GM23338 (cell line): ENCODE measurements around the gene SASH1. TPM values are rescaled to one million over a fixed set of nuclear protein-coding genes. Genes with fewer than 3 reads are reported as not detected.
A peak's percentile ranks its signal among the peaks of the same experiment; 100 is the strongest.

Experiments
- ATAC-seq: fragments of 200-7000 bp; cut with Tn5 transposase; 3 replicates; pipeline ENCODE4 v1.9.1; 2020
- DNase-seq: peaks from one replicate; pipeline ENCODE4 v3.0.0-alpha.2; 2015; ENCODE audit warnings: low spot score
- H2AFZ ChIP-seq: fragments of 200-600 bp; sonication (generic); 2 replicates; pipeline ENCODE4 v1.8.0; 2016; ENCODE audit warnings: antibody characterized with exemption, mild to moderate bottlenecking, moderate library complexity
- H3F3A ChIP-seq: fragments of 200-600 bp; sonication (generic); replicated peaks from 2 replicates; pipeline ENCODE4 v1.8.0; 2017; ENCODE audit warnings: antibody characterized with exemption, mixed run types, low read depth
- H3K27ac ChIP-seq: fragments of 200-600 bp; sonication (generic); 2 replicates; pipeline ENCODE4 v1.6.1; 2016; ENCODE audit warnings: low read depth
- H3K27me3 ChIP-seq: fragments of 200-600 bp; sonication (generic); 2 replicates; pipeline ENCODE4 v1.8.0; 2016; ENCODE audit warnings: mild to moderate bottlenecking, mixed run types, moderate library complexity; ENCODE audit not compliant: insufficient read depth
- H3K36me3 ChIP-seq: fragments of 200-600 bp; sonication (generic); 2 replicates; pipeline ENCODE4 v1.8.0; 2016; ENCODE audit warnings: mild to moderate bottlenecking; ENCODE audit not compliant: insufficient read depth
- H3K4me1 ChIP-seq: fragments of 200-600 bp; sonication (generic); 2 replicates; pipeline ENCODE4 v1.8.0; 2016; ENCODE audit warnings: mild to moderate bottlenecking, moderate library complexity; ENCODE audit not compliant: insufficient read depth
- H3K4me2 ChIP-seq: fragments of 200-600 bp; sonication (generic); 2 replicates; pipeline ENCODE4 v1.7.1; 2017; ENCODE audit warnings: mixed run types
- H3K4me3 ChIP-seq: fragments of 200-600 bp; sonication (generic); 2 replicates; pipeline ENCODE4 v1.6.1; 2016; ENCODE audit warnings: mixed run types
- H3K79me2 ChIP-seq: fragments of 200-600 bp; sonication (generic); replicated peaks from 2 replicates; pipeline ENCODE4 v1.8.0; 2017; ENCODE audit warnings: mild to moderate bottlenecking; ENCODE audit not compliant: insufficient read depth
- H3K9me2 ChIP-seq: fragments of 200-600 bp; sonication (generic); 2 replicates; pipeline ENCODE4 v1.8.0; 2017; ENCODE audit not compliant: insufficient read depth
- H4K20me1 ChIP-seq: fragments of 200-600 bp; sonication (generic); replicated peaks from 2 replicates; pipeline ENCODE4 v1.8.0; 2017; ENCODE audit warnings: mild to moderate bottlenecking; ENCODE audit not compliant: insufficient read depth
- H3K27ac Mint-ChIP-seq: 2 replicates; pipeline ENCODE4 v1.8.0; 2020; ENCODE audit warnings: inconsistent platforms, mild to moderate bottlenecking, moderate library complexity, mixed read lengths
- H3K27me3 Mint-ChIP-seq: 3 replicates; pipeline ENCODE4 v1.8.0; 2022; ENCODE audit warnings: low read depth, mild to moderate bottlenecking, moderate library complexity, mixed read lengths, inconsistent platforms; ENCODE audit not compliant: insufficient read depth, poor library complexity
- H3K36me3 Mint-ChIP-seq: 3 replicates; pipeline ENCODE4 v1.8.0; 2021; ENCODE audit warnings: low read depth, mild to moderate bottlenecking, inconsistent platforms, moderate library complexity, mixed read lengths
- H3K4me1 Mint-ChIP-seq: 3 replicates; pipeline ENCODE4 v1.8.0; 2020; ENCODE audit warnings: mild to moderate bottlenecking, inconsistent platforms, mixed read lengths
- H3K4me3 Mint-ChIP-seq: 3 replicates; pipeline ENCODE4 v1.8.0; 2021; ENCODE audit warnings: moderate library complexity, mild to moderate bottlenecking, inconsistent platforms, mixed read lengths
- H3K9me3 Mint-ChIP-seq: 3 replicates; pipeline ENCODE4 v1.8.0; 2020; ENCODE audit warnings: moderate library complexity, mild to moderate bottlenecking, inconsistent platforms, mixed read lengths
- CREB1 ChIP-seq: fragments of 250-450 bp; sonication (Bioruptor Pico); IDR thresholded peaks from 2 replicates; pipeline ENCODE4 v1.5.0; 2020; ENCODE audit warnings: low read depth, mild to moderate bottlenecking, moderate library complexity
- CTCF ChIP-seq, 2 experiments: fragments of 200-600 bp in 1 of 2; sonication (generic) in 1 of 2; conservative IDR thresholded peaks; 2 replicates each; pipeline versions ENCODE4 v1.5.1 to v1.6.1; 2016 to 2017; ENCODE audit warnings: antibody characterized with exemption in 2 of 2, low read depth in 2 of 2, mild to moderate bottlenecking in 2 of 2, moderate library complexity in 1 of 2
- EZH2 ChIP-seq: fragments of 200-600 bp; sonication (generic); IDR thresholded peaks from one replicate; pipeline ENCODE4 v1.8.0; 2017; ENCODE audit warnings: antibody characterized with exemption, mild to moderate bottlenecking, low read depth; ENCODE audit not compliant: unreplicated experiment
- EZH2phosphoT487 ChIP-seq: fragments of 200-600 bp; sonication (generic); IDR thresholded peaks from one replicate; pipeline ENCODE4 v1.8.1; 2018; ENCODE audit warnings: antibody characterized with exemption; ENCODE audit not compliant: unreplicated experiment
- JUNB ChIP-seq: IDR thresholded peaks from one replicate; pipeline ENCODE4 v1.6.1; 2016; ENCODE audit warnings: antibody characterized with exemption; ENCODE audit not compliant: unreplicated experiment
- NANOG ChIP-seq: IDR thresholded peaks from 2 replicates; pipeline ENCODE4 v1.6.1; 2016; ENCODE audit warnings: antibody characterized with exemption, borderline replicate concordance
- POLR2AphosphoS5 ChIP-seq: IDR thresholded peaks from 2 replicates; pipeline ENCODE4 v1.6.1; 2016; ENCODE audit warnings: antibody characterized with exemption, low read depth
- STAT1 ChIP-seq: IDR thresholded peaks from one replicate; pipeline ENCODE4 v1.6.1; 2016; ENCODE audit warnings: antibody characterized with exemption; ENCODE audit not compliant: unreplicated experiment
- ZNF114 ChIP-seq: fragments of 250-450 bp; sonication (Bioruptor Pico); IDR thresholded peaks from 2 replicates; pipeline ENCODE4 v1.5.0; 2020; ENCODE audit warnings: mild to moderate bottlenecking, moderate library complexity
- ZNF331 ChIP-seq: fragments of 250-450 bp; sonication (Bioruptor Pico); IDR thresholded peaks from 2 replicates; pipeline ENCODE4 v1.5.0; 2020; ENCODE audit warnings: low read depth, mild to moderate bottlenecking, moderate library complexity
- polyA plus RNA-seq: library from polyadenylated mRNA; unstranded; fragments of >200 nt; fragmentation: Nextera tagmentation; extraction: Ambion mirVana; gene quantifications from 2 replicates; pipeline ENCODE4 v1.2.1, GENCODE V29; 2016
- total RNA-seq: library from RNA; depleted of rRNA; stranded (reverse); fragments of >200 nt; shearing (Covaris generic); gene quantifications from 2 replicates; pipeline ENCODE4 v1.2.3, GENCODE V29; 2014
- TF ChIP-seq, protein P1 (sequence below): IDR thresholded peaks from one replicate; pipeline ENCODE4 v1.6.1; 2018; ENCODE audit warnings: antibody characterized with exemption; ENCODE audit not compliant: unreplicated experiment
- TF ChIP-seq, protein P2 (sequence below): IDR thresholded peaks from 2 replicates; pipeline ENCODE4 v1.6.1; 2016; ENCODE audit warnings: antibody characterized with exemption
- TF ChIP-seq, protein P3 (sequence below): fragments of 250-450 bp; sonication (Bioruptor Pico); IDR thresholded peaks from 2 replicates; pipeline ENCODE4 v1.5.0; 2020; ENCODE audit warnings: mild to moderate bottlenecking, moderate library complexity

The SASH1 gene
- total and polyA plus RNA-seq, 2 experiments from 2014 or later = 8.2 to 30.2 TPM

GRCh38 chr6:148502083-148502772, 159.6 kb downstream of the SASH1 start:
- no peak overlapping the region for H2AFZ ChIP-seq
- H3K79me2 ChIP-seq = no peaks in the 10 kb centered on the region
- H3K4me1 ChIP-seq = no peaks in the 10 kb centered on the region
- H3K4me3 Mint-ChIP-seq = no peak overlapping the region
- no peaks in the 10 kb centered on the region for H3K36me3 ChIP-seq
- H3K27ac Mint-ChIP-seq = peak overlapping the region; percentile 60
- no peaks in the 10 kb centered on the region for H3K9me3 Mint-ChIP-seq
- peaks cover 5% of the 10 kb centered on the region for H3K9me2 ChIP-seq
- H3K27ac ChIP-seq = no peak overlapping the region
- DNase-seq (no peak), ATAC-seq (no peak)
- no peak overlapping the region for H3K4me3 ChIP-seq
- no peaks in the 10 kb centered on the region for H3K27me3 ChIP-seq
- no peak overlapping the region for H3K4me2 ChIP-seq
- no peaks in the 10 kb centered on the region for H3K36me3 Mint-ChIP-seq
- H3F3A ChIP-seq = no peaks in the 10 kb centered on the region
- 0 out of 2 replicates have a peak, but pooled peaks cover 4% of the 10 kb centered on the region for H4K20me1 ChIP-seq
- no peaks in the 10 kb centered on the region for H3K27me3 Mint-ChIP-seq
- H3K4me1 Mint-ChIP-seq = peaks cover 3% of the 10 kb centered on the region; the same call in 2 of the 3 replicates
- TF ChIP-seq EZH2phosphoT487 = no peak
- TF ChIP-seq, protein P1, sequence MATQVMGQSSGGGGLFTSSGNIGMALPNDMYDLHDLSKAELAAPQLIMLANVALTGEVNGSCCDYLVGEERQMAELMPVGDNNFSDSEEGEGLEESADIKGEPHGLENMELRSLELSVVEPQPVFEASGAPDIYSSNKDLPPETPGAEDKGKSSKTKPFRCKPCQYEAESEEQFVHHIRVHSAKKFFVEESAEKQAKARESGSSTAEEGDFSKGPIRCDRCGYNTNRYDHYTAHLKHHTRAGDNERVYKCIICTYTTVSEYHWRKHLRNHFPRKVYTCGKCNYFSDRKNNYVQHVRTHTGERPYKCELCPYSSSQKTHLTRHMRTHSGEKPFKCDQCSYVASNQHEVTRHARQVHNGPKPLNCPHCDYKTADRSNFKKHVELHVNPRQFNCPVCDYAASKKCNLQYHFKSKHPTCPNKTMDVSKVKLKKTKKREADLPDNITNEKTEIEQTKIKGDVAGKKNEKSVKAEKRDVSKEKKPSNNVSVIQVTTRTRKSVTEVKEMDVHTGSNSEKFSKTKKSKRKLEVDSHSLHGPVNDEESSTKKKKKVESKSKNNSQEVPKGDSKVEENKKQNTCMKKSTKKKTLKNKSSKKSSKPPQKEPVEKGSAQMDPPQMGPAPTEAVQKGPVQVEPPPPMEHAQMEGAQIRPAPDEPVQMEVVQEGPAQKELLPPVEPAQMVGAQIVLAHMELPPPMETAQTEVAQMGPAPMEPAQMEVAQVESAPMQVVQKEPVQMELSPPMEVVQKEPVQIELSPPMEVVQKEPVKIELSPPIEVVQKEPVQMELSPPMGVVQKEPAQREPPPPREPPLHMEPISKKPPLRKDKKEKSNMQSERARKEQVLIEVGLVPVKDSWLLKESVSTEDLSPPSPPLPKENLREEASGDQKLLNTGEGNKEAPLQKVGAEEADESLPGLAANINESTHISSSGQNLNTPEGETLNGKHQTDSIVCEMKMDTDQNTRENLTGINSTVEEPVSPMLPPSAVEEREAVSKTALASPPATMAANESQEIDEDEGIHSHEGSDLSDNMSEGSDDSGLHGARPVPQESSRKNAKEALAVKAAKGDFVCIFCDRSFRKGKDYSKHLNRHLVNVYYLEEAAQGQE = no peak
- no peak for TF ChIP-seq CTCF (conservative IDR thresholded peaks at IDR 0.05; ENCODE audit: low read depth in 2 of 2)
- no peak for TF ChIP-seq ZNF331 (CRISPR knock-in tag)
- TF ChIP-seq, protein P2, sequence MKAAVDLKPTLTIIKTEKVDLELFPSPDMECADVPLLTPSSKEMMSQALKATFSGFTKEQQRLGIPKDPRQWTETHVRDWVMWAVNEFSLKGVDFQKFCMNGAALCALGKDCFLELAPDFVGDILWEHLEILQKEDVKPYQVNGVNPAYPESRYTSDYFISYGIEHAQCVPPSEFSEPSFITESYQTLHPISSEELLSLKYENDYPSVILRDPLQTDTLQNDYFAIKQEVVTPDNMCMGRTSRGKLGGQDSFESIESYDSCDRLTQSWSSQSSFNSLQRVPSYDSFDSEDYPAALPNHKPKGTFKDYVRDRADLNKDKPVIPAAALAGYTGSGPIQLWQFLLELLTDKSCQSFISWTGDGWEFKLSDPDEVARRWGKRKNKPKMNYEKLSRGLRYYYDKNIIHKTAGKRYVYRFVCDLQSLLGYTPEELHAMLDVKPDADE = no peak
- TF ChIP-seq NANOG = no peak
- no peak for TF ChIP-seq ZNF114 (CRISPR knock-in tag)
- TF ChIP-seq CREB1 (CRISPR knock-in tag) = no peak
- TF ChIP-seq POLR2AphosphoS5 = no peak
- TF ChIP-seq, protein P3, sequence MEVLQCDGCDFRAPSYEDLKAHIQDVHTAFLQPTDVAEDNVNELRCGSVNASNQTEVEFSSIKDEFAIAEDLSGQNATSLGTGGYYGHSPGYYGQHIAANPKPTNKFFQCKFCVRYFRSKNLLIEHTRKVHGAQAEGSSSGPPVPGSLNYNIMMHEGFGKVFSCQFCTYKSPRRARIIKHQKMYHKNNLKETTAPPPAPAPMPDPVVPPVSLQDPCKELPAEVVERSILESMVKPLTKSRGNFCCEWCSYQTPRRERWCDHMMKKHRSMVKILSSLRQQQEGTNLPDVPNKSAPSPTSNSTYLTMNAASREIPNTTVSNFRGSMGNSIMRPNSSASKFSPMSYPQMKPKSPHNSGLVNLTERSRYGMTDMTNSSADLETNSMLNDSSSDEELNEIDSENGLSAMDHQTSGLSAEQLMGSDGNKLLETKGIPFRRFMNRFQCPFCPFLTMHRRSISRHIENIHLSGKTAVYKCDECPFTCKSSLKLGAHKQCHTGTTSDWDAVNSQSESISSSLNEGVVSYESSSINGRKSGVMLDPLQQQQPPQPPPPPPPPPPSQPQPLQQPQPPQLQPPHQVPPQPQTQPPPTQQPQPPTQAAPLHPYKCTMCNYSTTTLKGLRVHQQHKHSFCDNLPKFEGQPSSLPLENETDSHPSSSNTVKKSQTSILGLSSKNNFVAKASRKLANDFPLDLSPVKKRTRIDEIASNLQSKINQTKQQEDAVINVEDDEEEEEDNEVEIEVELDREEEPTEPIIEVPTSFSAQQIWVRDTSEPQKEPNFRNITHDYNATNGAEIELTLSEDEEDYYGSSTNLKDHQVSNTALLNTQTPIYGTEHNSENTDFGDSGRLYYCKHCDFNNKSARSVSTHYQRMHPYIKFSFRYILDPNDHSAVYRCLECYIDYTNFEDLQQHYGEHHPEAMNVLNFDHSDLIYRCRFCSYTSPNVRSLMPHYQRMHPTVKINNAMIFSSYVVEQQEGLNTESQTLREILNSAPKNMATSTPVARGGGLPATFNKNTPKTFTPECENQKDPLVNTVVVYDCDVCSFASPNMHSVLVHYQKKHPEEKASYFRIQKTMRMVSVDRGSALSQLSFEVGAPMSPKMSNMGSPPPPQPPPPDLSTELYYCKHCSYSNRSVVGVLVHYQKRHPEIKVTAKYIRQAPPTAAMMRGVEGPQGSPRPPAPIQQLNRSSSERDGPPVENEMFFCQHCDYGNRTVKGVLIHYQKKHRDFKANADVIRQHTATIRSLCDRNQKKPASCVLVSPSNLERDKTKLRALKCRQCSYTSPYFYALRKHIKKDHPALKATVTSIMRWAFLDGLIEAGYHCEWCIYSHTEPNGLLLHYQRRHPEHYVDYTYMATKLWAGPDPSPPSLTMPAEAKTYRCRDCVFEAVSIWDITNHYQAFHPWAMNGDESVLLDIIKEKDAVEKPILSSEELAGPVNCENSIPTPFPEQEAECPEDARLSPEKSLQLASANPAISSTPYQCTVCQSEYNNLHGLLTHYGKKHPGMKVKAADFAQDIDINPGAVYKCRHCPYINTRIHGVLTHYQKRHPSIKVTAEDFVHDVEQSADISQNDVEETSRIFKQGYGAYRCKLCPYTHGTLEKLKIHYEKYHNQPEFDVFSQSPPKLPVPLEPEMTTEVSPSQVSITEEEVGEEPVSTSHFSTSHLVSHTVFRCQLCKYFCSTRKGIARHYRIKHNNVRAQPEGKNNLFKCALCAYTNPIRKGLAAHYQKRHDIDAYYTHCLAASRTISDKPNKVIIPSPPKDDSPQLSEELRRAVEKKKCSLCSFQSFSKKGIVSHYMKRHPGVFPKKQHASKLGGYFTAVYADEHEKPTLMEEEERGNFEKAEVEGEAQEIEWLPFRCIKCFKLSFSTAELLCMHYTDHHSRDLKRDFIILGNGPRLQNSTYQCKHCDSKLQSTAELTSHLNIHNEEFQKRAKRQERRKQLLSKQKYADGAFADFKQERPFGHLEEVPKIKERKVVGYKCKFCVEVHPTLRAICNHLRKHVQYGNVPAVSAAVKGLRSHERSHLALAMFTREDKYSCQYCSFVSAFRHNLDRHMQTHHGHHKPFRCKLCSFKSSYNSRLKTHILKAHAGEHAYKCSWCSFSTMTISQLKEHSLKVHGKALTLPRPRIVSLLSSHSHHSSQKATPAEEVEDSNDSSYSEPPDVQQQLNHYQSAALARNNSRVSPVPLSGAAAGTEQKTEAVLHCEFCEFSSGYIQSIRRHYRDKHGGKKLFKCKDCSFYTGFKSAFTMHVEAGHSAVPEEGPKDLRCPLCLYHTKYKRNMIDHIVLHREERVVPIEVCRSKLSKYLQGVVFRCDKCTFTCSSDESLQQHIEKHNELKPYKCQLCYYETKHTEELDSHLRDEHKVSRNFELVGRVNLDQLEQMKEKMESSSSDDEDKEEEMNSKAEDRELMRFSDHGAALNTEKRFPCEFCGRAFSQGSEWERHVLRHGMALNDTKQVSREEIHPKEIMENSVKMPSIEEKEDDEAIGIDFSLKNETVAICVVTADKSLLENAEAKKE (CRISPR knock-in tag) = no peak
- TF ChIP-seq EZH2 = no peak
- no peak for TF ChIP-seq STAT1
- TF ChIP-seq JUNB = no peak
